Endothelial cell (in vitro differentiated cells): ENCODE measurements around the gene ATXN7. TPM values are rescaled to one million over a fixed set of nuclear protein-coding genes. Genes with fewer than 3 reads are reported as not detected.

Source experiments
- DNase-seq: peaks from one replicate; pipeline ENCODE4 v3.0.0; 2021; ENCODE audit warnings: low spot score
- H3K27ac Mint-ChIP-seq: one replicate; pipeline ENCODE4 v1.8.0; 2021; ENCODE audit warnings: mixed read lengths, inconsistent platforms; ENCODE audit not compliant: unreplicated experiment
- H3K27me3 Mint-ChIP-seq: one replicate; pipeline ENCODE4 v1.8.0; 2021; ENCODE audit warnings: mild to moderate bottlenecking, moderate library complexity, mixed read lengths, inconsistent platforms; ENCODE audit not compliant: unreplicated experiment
- H3K36me3 Mint-ChIP-seq: one replicate; pipeline ENCODE4 v1.8.0; 2021; ENCODE audit warnings: mild to moderate bottlenecking, low read depth, mixed read lengths, inconsistent platforms; ENCODE audit not compliant: unreplicated experiment
- H3K4me1 Mint-ChIP-seq: one replicate; pipeline ENCODE4 v1.8.0; 2021; ENCODE audit warnings: mild to moderate bottlenecking, mixed read lengths, inconsistent platforms; ENCODE audit not compliant: unreplicated experiment
- H3K4me3 Mint-ChIP-seq: one replicate; pipeline ENCODE4 v1.8.0; 2021; ENCODE audit warnings: mild to moderate bottlenecking, mixed read lengths, inconsistent platforms; ENCODE audit not compliant: unreplicated experiment
- H3K9me3 Mint-ChIP-seq: one replicate; pipeline ENCODE4 v1.8.0; 2021; ENCODE audit warnings: mixed read lengths, inconsistent platforms; ENCODE audit not compliant: unreplicated experiment
- CTCF ChIP-seq: fragments of 200-600 bp; sonication (generic); IDR thresholded peaks from one replicate; pipeline ENCODE4 v1.5.0; 2021; ENCODE audit warnings: antibody characterized with exemption; ENCODE audit not compliant: unreplicated experiment
- total RNA-seq: library from RNA; stranded (reverse); fragmentation: NEBNext Ultra II Directional; extraction: Animal tissue kit (Norgen Biotek cat#: 25700); gene quantifications from one replicate; pipeline ENCODE4 v1.2.1, GENCODE V29; 2021; ENCODE audit not compliant: unreplicated experiment

The ATXN7 gene
- total RNA-seq, 1 donor from 2014 or later: 21.0 TPM

- no peak overlapping the region for H3K4me3 Mint-ChIP-seq
- no peak for DNase-seq
- TF ChIP-seq CTCF: no peak
- H3K4me1 Mint-ChIP-seq: peaks cover 24% of the 10 kb centered on the region
- H3K9me3 Mint-ChIP-seq: no peaks in the 10 kb centered on the region
- H3K27ac Mint-ChIP-seq: no peak overlapping the region
- peaks cover 5% of the 10 kb centered on the region for H3K27me3 Mint-ChIP-seq
- H3K36me3 Mint-ChIP-seq: peaks cover 7% of the 10 kb centered on the region
Measured at GRCh38 chr3:63910001-63910400, 46.3 kb downstream of the ATXN7 start.

GRCh38 chr3:63910891-63911290, 47.2 kb downstream of the ATXN7 start:
- DNase-seq: no peak
- no peak for TF ChIP-seq CTCF
- Mint-ChIP-seq H3K27me3 (peaks cover 5% of the 10 kb centered on the region), H3K27ac (peak overlapping the region; percentile 91), H3K4me3 (peak overlapping the region; percentile 92), H3K4me1 (peaks cover 24% of the 10 kb centered on the region), H3K9me3 (no peaks in the 10 kb centered on the region), H3K36me3 (peaks cover 7% of the 10 kb centered on the region)

GRCh38 chr3:63911509-63911872, 47.8 kb downstream of the ATXN7 start:
- peaks cover 5% of the 10 kb centered on the region for H3K27me3 Mint-ChIP-seq
- no peak for DNase-seq
- peak overlapping the region; percentile 92 for H3K4me3 Mint-ChIP-seq
- no peaks in the 10 kb centered on the region for H3K9me3 Mint-ChIP-seq
- H3K36me3 Mint-ChIP-seq: peaks cover 10% of the 10 kb centered on the region
- peaks cover 24% of the 10 kb centered on the region for H3K4me1 Mint-ChIP-seq
- peak overlapping the region; percentile 91 for H3K27ac Mint-ChIP-seq
- no peak for TF ChIP-seq CTCF

GRCh38 chr3:63911873-63912767, 48.5 kb downstream of the ATXN7 start, which contains the start of gene SCAANT1:
SCAANT1 (minus strand) TSS chr3:63912383.
- H3K36me3 Mint-ChIP-seq: peaks cover 14% of the 10 kb centered on the region
- H3K27me3 Mint-ChIP-seq: peaks cover 5% of the 10 kb centered on the region
- H3K4me3 Mint-ChIP-seq: peak within 1 kb of the TSS; percentile 94
- DNase-seq: peak; percentile 81
- no peaks in the 10 kb centered on the region for H3K9me3 Mint-ChIP-seq
- TF ChIP-seq CTCF: no peak
- peaks cover 24% of the 10 kb centered on the region for H3K4me1 Mint-ChIP-seq
- H3K27ac Mint-ChIP-seq: peak within 1 kb of the TSS; percentile 91
